ENCODE data around the gene CA5B. TPM values are rescaled to one million over a fixed set of nuclear protein-coding genes. Genes with fewer than 3 reads are reported as not detected.
A peak's percentile ranks its signal among the peaks of the same experiment; 100 is the strongest.

The CA5B gene
- total RNA-seq, 1 donor from 2014 or later, result 7.2 TPM

DNA sequence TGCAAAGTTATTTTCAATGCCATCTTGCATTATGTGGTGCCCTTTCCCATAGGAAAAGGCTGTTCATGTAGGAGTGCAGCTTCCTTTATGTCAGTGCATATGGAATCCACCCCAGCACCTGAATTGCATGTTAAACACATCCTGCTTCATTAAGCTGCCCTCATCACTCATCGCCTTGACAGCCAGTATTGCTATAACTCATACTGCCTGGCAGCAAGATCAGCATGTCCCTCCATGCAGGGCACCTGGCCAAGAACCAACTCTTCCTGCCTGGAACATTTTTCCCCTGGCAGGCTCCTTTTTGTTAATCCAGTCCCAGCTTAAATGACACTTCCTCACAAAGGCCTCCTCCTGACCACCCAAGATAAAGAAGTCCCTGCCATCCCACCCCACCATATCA, 23.5 kb upstream of the CA5B start:
- TF ChIP-seq, protein P1, sequence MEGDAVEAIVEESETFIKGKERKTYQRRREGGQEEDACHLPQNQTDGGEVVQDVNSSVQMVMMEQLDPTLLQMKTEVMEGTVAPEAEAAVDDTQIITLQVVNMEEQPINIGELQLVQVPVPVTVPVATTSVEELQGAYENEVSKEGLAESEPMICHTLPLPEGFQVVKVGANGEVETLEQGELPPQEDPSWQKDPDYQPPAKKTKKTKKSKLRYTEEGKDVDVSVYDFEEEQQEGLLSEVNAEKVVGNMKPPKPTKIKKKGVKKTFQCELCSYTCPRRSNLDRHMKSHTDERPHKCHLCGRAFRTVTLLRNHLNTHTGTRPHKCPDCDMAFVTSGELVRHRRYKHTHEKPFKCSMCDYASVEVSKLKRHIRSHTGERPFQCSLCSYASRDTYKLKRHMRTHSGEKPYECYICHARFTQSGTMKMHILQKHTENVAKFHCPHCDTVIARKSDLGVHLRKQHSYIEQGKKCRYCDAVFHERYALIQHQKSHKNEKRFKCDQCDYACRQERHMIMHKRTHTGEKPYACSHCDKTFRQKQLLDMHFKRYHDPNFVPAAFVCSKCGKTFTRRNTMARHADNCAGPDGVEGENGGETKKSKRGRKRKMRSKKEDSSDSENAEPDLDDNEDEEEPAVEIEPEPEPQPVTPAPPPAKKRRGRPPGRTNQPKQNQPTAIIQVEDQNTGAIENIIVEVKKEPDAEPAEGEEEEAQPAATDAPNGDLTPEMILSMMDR (IDR thresholded peaks at IDR 0.05; ENCODE audit: unreplicated experiment), result no peak
- Mint-ChIP-seq H3K27me3 (ENCODE audit: unreplicated experiment) (peaks cover 2% of the 10 kb centered on the region), H3K4me1 (ENCODE audit: unreplicated experiment) (peaks cover 7% of the 10 kb centered on the region), H3K9me3 (ENCODE audit: unreplicated experiment) (no peaks in the 10 kb centered on the region), H3K36me3 (ENCODE audit: low read depth, unreplicated experiment) (peaks cover 4% of the 10 kb centered on the region), H3K27ac (ENCODE audit: unreplicated experiment) (no peak overlapping the region), H3K4me3 (ENCODE audit: unreplicated experiment) (no peak overlapping the region)
- no peak for DNase-seq (ENCODE audit: low spot score)

DNA sequence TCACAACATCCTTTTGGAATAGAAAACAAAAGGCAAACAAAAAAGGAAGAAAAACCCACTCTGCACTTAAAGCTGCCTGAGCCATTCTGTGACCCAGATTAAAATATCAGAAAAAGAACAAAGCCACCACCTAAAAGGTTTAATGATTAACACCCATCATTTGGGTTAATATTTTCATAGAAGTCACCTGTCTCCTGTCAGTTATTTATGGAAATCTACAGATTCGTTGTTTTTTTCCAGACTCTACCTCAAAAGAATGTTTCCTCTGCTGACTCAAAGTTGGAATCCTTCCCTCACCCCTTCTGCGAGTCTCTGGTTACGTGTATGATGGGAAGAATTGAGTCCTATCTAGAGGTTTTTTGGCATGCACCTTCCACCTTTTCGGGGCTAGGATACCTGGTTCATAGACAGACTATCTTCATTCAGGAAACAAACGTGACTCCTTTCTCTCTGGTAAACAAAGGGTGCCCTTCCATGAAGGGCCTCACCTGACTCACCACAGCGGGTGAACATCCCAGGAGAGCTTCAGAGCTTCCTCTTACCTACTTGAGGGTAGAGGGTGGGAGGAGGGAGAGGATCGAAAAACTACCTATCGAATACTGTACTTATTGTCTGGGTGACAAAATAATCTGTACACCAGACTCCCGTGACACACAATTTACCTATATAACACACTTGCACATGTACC, 19.6 kb upstream of the CA5B start:
- H3K27ac Mint-ChIP-seq (ENCODE audit: unreplicated experiment), result peak overlapping the region; percentile 67
- peaks cover 4% of the 10 kb centered on the region for H3K36me3 Mint-ChIP-seq (ENCODE audit: low read depth, unreplicated experiment)
- DNase-seq (ENCODE audit: low spot score), result no peak
- TF ChIP-seq, protein P1 (IDR thresholded peaks at IDR 0.05; ENCODE audit: unreplicated experiment), result no peak
- H3K9me3 Mint-ChIP-seq (ENCODE audit: unreplicated experiment), result no peaks in the 10 kb centered on the region
- H3K4me3 Mint-ChIP-seq (ENCODE audit: unreplicated experiment), result no peak overlapping the region
- H3K4me1 Mint-ChIP-seq (ENCODE audit: unreplicated experiment), result peaks cover 7% of the 10 kb centered on the region
- peaks cover 3% of the 10 kb centered on the region for H3K27me3 Mint-ChIP-seq (ENCODE audit: unreplicated experiment)

DNA sequence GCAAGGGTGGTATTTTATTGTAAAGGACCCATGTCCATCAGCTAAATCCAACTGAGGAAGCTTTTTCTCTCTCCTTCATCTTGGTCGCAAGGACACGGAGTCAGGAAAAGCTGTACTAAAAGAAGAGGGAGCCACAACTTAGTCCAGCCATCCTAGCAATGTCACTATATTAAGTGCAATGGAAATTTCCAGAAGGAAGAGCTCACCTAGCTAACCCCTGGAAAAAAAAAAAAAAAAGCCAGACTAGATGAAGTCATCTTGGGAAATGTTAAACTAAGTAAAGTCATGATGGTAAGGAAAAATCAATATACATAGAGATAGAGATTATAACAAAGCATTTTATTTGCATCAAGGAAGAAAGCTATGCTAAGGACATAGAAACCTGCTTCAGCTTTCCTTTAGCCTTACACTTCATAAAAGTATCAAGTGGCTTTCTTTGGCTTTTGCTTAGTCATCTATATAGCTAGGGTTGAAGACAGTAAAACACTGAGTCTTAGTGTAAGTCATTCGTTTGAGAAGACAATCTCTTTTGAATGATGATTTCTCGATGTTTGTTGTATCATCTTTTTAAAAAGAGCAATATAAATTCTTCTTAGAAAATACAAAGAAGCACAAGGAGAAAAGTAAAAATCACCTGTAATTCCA, 18.6 kb upstream of the CA5B start:
- Mint-ChIP-seq H3K9me3 (ENCODE audit: unreplicated experiment) (no peaks in the 10 kb centered on the region), H3K4me3 (ENCODE audit: unreplicated experiment) (no peak overlapping the region), H3K27ac (ENCODE audit: unreplicated experiment) (no peak overlapping the region), H3K4me1 (ENCODE audit: unreplicated experiment) (peaks cover 7% of the 10 kb centered on the region), H3K27me3 (ENCODE audit: unreplicated experiment) (peaks cover 1% of the 10 kb centered on the region), H3K36me3 (ENCODE audit: low read depth, unreplicated experiment) (no peaks in the 10 kb centered on the region)
- DNase-seq (ENCODE audit: low spot score), result no peak
- TF ChIP-seq, protein P1 (IDR thresholded peaks at IDR 0.05; ENCODE audit: unreplicated experiment), result no peak

DNA sequence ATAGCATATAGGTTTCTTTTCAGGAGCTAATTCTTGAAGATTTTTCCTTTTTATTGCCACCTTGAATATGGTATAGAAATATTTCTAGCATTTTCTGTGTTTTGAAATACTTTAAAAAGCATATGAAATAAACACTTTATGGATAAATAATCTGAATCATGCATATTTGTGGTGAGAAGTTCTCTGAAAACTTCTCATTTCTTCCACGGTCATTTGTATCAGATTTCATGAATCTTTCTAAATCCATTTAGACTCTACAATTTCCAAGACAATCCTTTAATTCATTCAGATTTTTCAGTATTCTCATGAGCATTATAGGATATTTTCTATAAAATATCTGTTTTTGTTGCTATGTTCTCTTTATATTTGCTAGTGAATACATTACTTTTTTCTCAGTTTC, 16.2 kb upstream of the CA5B start:
- no peak for DNase-seq (ENCODE audit: low spot score)
- peaks cover 1% of the 10 kb centered on the region for H3K27me3 Mint-ChIP-seq (ENCODE audit: unreplicated experiment)
- no peaks in the 10 kb centered on the region for H3K9me3 Mint-ChIP-seq (ENCODE audit: unreplicated experiment)
- H3K4me3 Mint-ChIP-seq (ENCODE audit: unreplicated experiment), result no peak overlapping the region
- H3K4me1 Mint-ChIP-seq (ENCODE audit: unreplicated experiment), result peaks cover 7% of the 10 kb centered on the region
- H3K36me3 Mint-ChIP-seq (ENCODE audit: low read depth, unreplicated experiment), result no peaks in the 10 kb centered on the region
- H3K27ac Mint-ChIP-seq (ENCODE audit: unreplicated experiment), result no peak overlapping the region
- TF ChIP-seq, protein P1 (IDR thresholded peaks at IDR 0.05; ENCODE audit: unreplicated experiment), result no peak

DNA sequence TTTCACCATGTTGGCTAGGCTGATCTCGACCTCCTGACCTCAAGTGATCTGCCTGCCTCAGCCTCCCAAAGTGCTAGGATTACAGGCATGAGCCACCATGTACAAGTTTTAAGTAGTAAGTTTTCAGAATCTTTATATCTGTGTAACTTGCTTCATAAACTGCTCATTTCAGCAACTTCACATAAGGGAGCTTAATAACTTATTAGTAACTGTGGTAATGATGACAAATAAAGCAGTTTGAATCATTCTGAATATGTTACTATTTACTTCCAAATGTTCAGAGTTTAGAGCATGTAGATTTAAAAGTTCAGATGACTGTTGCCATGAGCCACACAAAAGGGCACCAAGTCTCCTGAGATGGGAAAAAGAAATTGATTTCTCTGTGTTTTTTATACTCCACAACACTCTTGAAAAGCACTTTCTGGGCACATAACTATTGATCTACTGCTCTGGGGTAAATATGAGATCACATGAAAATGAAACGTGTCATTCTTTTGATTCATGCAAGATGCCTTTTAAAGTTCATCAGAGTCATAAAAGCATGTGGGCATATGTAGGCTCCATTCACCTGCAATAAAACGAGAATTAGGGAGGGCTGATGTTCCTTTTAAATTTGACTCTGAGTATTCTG, 14.1 kb upstream of the CA5B start:
- Mint-ChIP-seq H3K4me3 (ENCODE audit: unreplicated experiment) (no peak overlapping the region), H3K27ac (ENCODE audit: unreplicated experiment) (no peak overlapping the region), H3K27me3 (ENCODE audit: unreplicated experiment) (peaks cover 4% of the 10 kb centered on the region), H3K9me3 (ENCODE audit: unreplicated experiment) (no peaks in the 10 kb centered on the region), H3K4me1 (ENCODE audit: unreplicated experiment) (peaks cover under 1% of the 10 kb centered on the region), H3K36me3 (ENCODE audit: low read depth, unreplicated experiment) (no peaks in the 10 kb centered on the region)
- DNase-seq (ENCODE audit: low spot score), result no peak
- TF ChIP-seq, protein P1 (IDR thresholded peaks at IDR 0.05; ENCODE audit: unreplicated experiment), result no peak
